Activated CD4-positive, alpha-beta T cell treated with anti-CD3 and anti-CD28 coated beads, Interleukin-2, amount 10 ng/mL, durations not matched to agents 7 days and 5 days (primary cell): ENCODE results near the gene ZBTB42. TPM values are rescaled to one million over a fixed set of nuclear protein-coding genes. Genes with fewer than 3 reads are reported as not detected.

Source experiments
- CTCF ChIA-PET: fragments of 350-600 bp; sonication (Branson Sonifier 250); formaldehyde crosslinking; loops from one replicate; lab custom pipeline; 2021; ENCODE audit warnings: antibody characterized with exemption; lab: Charles Lee
- POLR2A ChIA-PET: fragments of 350-600 bp; sonication (Branson Sonifier 250); formaldehyde crosslinking; loops from one replicate; lab custom pipeline; 2021; ENCODE audit warnings: antibody characterized with exemption; lab: Charles Lee
- DNase-seq: peaks from one replicate; pipeline ENCODE4 v3.0.0-alpha.2; 2020
- H3K27ac Mint-ChIP-seq: one replicate; pipeline ENCODE4 v1.8.0; 2021; ENCODE audit warnings: mild to moderate bottlenecking, moderate library complexity, mixed read lengths
- H3K27me3 Mint-ChIP-seq: one replicate; pipeline ENCODE4 v1.8.0; 2021; ENCODE audit warnings: mixed read lengths
- H3K36me3 Mint-ChIP-seq: one replicate; pipeline ENCODE4 v1.8.0; 2021; ENCODE audit warnings: low read depth, mixed read lengths
- H3K4me1 Mint-ChIP-seq: one replicate; pipeline ENCODE4 v1.8.0; 2021; ENCODE audit warnings: mixed read lengths
- H3K4me3 Mint-ChIP-seq: one replicate; pipeline ENCODE4 v1.8.0; 2021; ENCODE audit warnings: mild to moderate bottlenecking, moderate library complexity, mixed read lengths
- H3K9me3 Mint-ChIP-seq: one replicate; pipeline ENCODE4 v1.8.0; 2021; ENCODE audit warnings: mixed read lengths
- total RNA-seq, 2 experiments: library from RNA; stranded (reverse); gene quantifications; one replicate each; pipeline ENCODE4 v1.2.3, GENCODE V29; 2021

The ZBTB42 gene
- total RNA-seq, 2 experiments from 2014 or later = 4.5 to 5.8 TPM

DNA sequence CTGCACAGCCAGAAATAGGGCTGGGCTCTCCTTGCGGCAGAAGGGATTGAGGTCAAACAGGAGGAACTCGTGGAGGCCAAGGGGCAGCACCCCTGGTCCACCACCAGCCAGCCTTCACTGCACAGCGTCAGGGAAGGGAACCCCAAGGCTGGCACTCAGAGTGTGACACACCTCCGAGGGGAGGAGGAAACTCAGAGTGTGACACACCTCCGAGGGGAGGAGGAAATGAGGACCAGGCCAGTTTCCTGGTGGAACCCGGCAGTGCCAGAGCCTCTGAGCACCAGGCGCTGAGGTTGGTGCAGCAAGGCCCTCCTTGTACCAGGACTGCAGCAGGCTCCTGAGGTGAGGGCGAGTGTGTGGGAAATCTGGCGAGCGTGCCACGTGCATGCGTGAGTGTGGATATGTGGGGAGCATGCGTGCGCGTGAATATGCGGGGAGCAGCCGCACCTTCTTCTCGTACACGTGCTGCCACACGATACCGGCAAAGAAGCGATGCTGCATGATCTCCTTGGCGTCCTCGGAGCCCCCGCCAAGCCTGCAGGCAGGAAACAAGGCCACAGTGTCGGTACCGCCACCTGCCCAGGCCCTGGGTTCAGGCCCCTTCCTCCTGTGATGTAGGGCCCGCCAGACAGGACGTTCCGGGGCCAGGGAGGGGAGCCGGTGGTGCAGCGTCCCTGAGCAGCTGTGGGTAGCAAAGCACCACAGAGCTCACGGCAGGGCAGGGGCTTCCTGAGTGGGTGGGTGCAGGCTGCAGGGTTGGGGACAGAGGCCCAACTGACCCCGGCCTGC lies 28.8 kb upstream of the ZBTB42 start:
- DNase-seq = no peak
- no peaks in the 10 kb centered on the region for H3K9me3 Mint-ChIP-seq
- peaks cover 13% of the 10 kb centered on the region for H3K4me1 Mint-ChIP-seq
- CTCF ChIA-PET = interaction anchor here (0.7 to 3.1 kb wide), 4 partner anchors 9 to 54 kb away, joined by 3 to 13 read pairs (median 4); partner anchors contain the start of gene SIVA1
- no peak overlapping the region for H3K27ac Mint-ChIP-seq
- no peaks in the 10 kb centered on the region for H3K27me3 Mint-ChIP-seq
- no peak overlapping the region for H3K4me3 Mint-ChIP-seq
- POLR2A ChIA-PET = no interaction called here
- H3K36me3 Mint-ChIP-seq = peaks cover 45% of the 10 kb centered on the region

DNA sequence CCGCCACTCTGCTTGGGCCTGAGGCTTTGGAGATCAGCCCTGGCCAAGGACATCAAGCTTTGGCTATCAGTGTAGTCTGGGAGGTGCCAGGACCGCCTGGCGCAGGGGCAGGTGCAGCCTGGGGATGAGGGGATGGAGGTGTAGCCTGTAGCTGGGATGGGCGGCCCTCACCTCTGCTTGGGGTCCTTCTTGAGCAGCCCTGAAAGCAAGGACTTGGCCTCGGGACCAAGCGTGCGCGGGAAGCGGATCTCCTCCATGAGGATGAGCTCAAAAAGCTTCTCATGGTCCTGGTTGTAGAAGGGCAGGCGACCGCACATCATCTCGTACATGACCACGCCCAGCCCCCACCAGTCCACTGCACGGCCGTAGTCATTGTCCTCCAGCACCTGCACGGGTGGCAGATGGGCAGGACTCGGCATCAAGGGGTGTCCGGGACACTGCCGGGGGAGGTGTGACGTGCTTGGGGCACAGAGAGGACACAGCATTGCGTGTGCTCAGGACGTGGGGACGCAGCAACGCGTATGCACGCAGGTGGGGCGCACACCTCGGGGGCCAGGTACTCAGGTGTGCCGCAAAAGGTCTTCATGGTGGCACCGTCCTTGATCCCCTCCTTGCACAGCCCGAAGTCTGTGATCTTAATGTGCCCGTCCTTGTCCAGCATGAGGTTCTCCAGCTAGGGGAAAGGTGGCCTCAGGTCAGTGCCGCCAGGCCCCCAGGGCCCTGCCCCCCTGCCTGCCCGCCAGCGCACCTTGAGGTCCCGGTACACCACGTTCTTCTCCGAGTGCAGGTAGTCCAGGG lies 28.0 kb upstream of the ZBTB42 start:
- ChIA-PET CTCF (interaction anchor here (0.7 to 3.1 kb wide), 3 partner anchors 10 to 53 kb away, joined by 3 to 13 read pairs (median 4); partner anchors contain the start of gene SIVA1), POLR2A (no interaction called here)
- Mint-ChIP-seq H3K27me3 (no peaks in the 10 kb centered on the region), H3K4me3 (no peak overlapping the region), H3K36me3 (peaks cover 47% of the 10 kb centered on the region), H3K27ac (no peak overlapping the region), H3K9me3 (no peaks in the 10 kb centered on the region), H3K4me1 (peaks cover 13% of the 10 kb centered on the region)
- no peak for DNase-seq

GRCh38 chr14:104773505-104774452 lies 27.1 kb upstream of the ZBTB42 start:
- Mint-ChIP-seq H3K36me3 (peaks cover 44% of the 10 kb centered on the region), H3K27me3 (no peaks in the 10 kb centered on the region), H3K4me1 (peaks cover 5% of the 10 kb centered on the region), H3K27ac (no peak overlapping the region), H3K9me3 (no peaks in the 10 kb centered on the region), H3K4me3 (no peak overlapping the region)
- CTCF ChIA-PET = interaction anchor here (1.3 kb wide), 1 partner anchor 11 kb away, joined by 4 read pairs; no protein-coding TSS in a partner anchor
- POLR2A ChIA-PET = no interaction called here
- no peak for DNase-seq

GRCh38 chr14:104774453-104775072 lies 26.3 kb upstream of the ZBTB42 start:
- Mint-ChIP-seq H3K4me3 (no peak overlapping the region), H3K27me3 (no peaks in the 10 kb centered on the region), H3K27ac (no peak overlapping the region), H3K4me1 (peaks cover 1% of the 10 kb centered on the region), H3K36me3 (peaks cover 44% of the 10 kb centered on the region), H3K9me3 (no peaks in the 10 kb centered on the region)
- ChIA-PET POLR2A (no interaction called here), CTCF (no interaction called here)
- DNase-seq = no peak

- Mint-ChIP-seq H3K4me1 (no peaks in the 10 kb centered on the region), H3K36me3 (peaks cover 39% of the 10 kb centered on the region), H3K4me3 (no peak overlapping the region), H3K27me3 (no peaks in the 10 kb centered on the region), H3K9me3 (no peaks in the 10 kb centered on the region), H3K27ac (no peak overlapping the region)
- ChIA-PET CTCF (no interaction called here), POLR2A (no interaction called here)
- DNase-seq = no peak
Observed at GRCh38 chr14:104775073-104775489, 25.8 kb upstream of the ZBTB42 start.

GRCh38 chr14:104776481-104776880 lies 24.4 kb upstream of the ZBTB42 start:
- POLR2A ChIA-PET = no interaction called here
- Mint-ChIP-seq H3K4me3 (no peak overlapping the region), H3K36me3 (peaks cover 27% of the 10 kb centered on the region), H3K4me1 (no peaks in the 10 kb centered on the region), H3K27me3 (no peaks in the 10 kb centered on the region), H3K9me3 (no peaks in the 10 kb centered on the region), H3K27ac (no peak overlapping the region)
- DNase-seq = no peak
- CTCF ChIA-PET = interaction anchor here (1.1 kb wide), 1 partner anchor 50 kb away, joined by 3 read pairs; no protein-coding TSS in a partner anchor

DNA sequence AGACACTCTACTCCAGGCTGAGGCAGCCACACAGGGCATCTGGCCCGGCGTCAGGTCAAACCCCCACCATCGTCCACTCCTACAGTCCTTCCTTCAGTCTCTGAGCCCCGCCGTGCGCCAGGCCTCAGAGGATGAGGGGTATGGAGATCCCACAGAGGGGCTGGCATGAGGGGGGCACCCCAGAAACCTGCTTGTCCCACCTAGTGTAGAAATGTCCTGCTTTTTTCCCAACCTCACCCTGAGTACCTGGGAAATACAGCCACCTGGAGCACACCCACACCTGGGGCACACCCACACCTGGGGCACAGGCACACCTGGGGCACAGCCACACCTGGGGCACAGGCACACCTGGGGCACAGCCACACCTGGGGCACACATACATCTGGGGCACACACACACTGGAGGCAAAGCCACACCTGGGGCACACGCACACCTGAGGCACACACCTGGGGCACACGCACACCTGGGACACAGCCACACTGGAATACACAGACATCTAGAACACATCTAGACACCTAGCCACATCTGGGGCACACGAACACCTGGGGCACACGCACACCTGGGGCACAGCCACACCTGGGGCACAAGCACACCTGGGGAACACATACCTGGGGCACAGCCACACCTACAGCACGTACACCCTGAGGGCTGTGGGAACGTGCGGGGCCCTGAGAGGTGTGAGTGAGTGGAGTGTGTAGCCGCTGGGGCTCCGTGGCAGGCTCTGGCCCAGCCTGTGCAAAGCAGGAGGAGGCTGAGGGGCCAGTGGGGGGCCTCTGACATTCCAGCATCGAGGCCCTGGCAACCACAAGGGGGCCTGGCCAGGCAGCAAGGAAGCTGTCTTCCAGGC lies 23.7 kb upstream of the ZBTB42 start:
- DNase-seq = no peak
- CTCF ChIA-PET = no interaction called here
- peak overlapping the region; percentile 41 for H3K27ac Mint-ChIP-seq
- peaks cover 21% of the 10 kb centered on the region for H3K36me3 Mint-ChIP-seq
- no peaks in the 10 kb centered on the region for H3K27me3 Mint-ChIP-seq
- no peaks in the 10 kb centered on the region for H3K4me1 Mint-ChIP-seq
- POLR2A ChIA-PET = no interaction called here
- no peaks in the 10 kb centered on the region for H3K9me3 Mint-ChIP-seq
- H3K4me3 Mint-ChIP-seq = no peak overlapping the region

DNA sequence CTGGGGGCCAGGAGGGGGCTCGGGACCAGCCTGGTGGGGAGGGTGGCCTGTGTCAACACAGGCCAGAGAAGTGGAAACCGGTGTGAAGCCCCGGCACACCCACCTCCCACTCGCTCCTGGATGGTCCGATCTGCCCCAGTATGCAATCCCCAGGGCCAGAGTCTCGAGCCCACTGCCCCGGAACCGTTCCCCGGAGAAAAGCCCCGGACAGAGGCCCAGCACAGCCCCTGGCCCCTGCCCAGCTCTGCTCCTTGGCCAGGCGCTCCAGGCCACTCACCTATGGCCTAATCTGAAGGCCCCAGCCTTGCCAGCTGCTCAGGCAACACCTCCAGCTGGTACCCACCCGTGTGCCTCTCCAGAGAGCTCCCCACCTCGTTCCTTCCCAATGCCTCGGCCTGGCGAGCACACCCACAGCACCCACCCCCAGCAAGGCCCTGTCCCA lies 23.1 kb upstream of the ZBTB42 start:
- peaks cover 15% of the 10 kb centered on the region for H3K36me3 Mint-ChIP-seq
- H3K4me3 Mint-ChIP-seq = no peak overlapping the region
- DNase-seq = no peak
- ChIA-PET CTCF (no interaction called here), POLR2A (no interaction called here)
- H3K4me1 Mint-ChIP-seq = no peaks in the 10 kb centered on the region
- H3K27ac Mint-ChIP-seq = no peak overlapping the region
- H3K9me3 Mint-ChIP-seq = no peaks in the 10 kb centered on the region
- no peaks in the 10 kb centered on the region for H3K27me3 Mint-ChIP-seq

GRCh38 chr14:104778694-104779331 lies 22.1 kb upstream of the ZBTB42 start:
- CTCF ChIA-PET = interaction anchor here (1.1 to 1.2 kb wide), 2 partner anchors 8 to 10 kb away, joined by 4 to 5 read pairs; no protein-coding TSS in a partner anchor

GRCh38 chr14:104779776-104780512 lies 21.0 kb upstream of the ZBTB42 start:
- Mint-ChIP-seq H3K9me3 (no peaks in the 10 kb centered on the region), H3K27ac (no peak overlapping the region), H3K4me3 (no peak overlapping the region), H3K4me1 (no peaks in the 10 kb centered on the region), H3K27me3 (no peaks in the 10 kb centered on the region), H3K36me3 (peaks cover 13% of the 10 kb centered on the region)
- no peak for DNase-seq
- ChIA-PET CTCF (interaction anchor here (1.1 to 1.2 kb wide), 2 partner anchors 9 to 11 kb away, joined by 4 to 5 read pairs; no protein-coding TSS in a partner anchor), POLR2A (no interaction called here)

More at GRCh38 chr14:104778694-104779331, 22.1 kb upstream of the ZBTB42 start:
- H3K4me1 Mint-ChIP-seq = no peaks in the 10 kb centered on the region
- H3K9me3 Mint-ChIP-seq = no peaks in the 10 kb centered on the region
- H3K27me3 Mint-ChIP-seq = no peaks in the 10 kb centered on the region
- POLR2A ChIA-PET = no interaction called here
- H3K36me3 Mint-ChIP-seq = peaks cover 13% of the 10 kb centered on the region
- H3K27ac Mint-ChIP-seq = no peak overlapping the region
- DNase-seq = no peak
- no peak overlapping the region for H3K4me3 Mint-ChIP-seq
